HT-29 (cell line): ENCODE data around the gene PARP6. TPM values are rescaled to one million over a fixed set of nuclear protein-coding genes. Genes with fewer than 3 reads are reported as not detected.
"Not testable (repeated sequence)": the region's sequence is repeated elsewhere in the genome, so short reads cannot be mapped to it uniquely, and the experiment has no call there.

Source experiments
- DNase-seq: peaks from one replicate; pipeline ENCODE4 v3.0.0-alpha.2; 2015; ENCODE audit warnings: low spot score
- total RNA-seq: library from RNA; depleted of rRNA; stranded (reverse); fragments of >200 nt; shearing (Covaris generic); gene quantifications from 2 replicates; pipeline ENCODE4 v1.2.3, GENCODE V29; 2014

PARP6 gene
- total RNA-seq, 1 experiment from 2014 or later: 49.9 TPM

DNA sequence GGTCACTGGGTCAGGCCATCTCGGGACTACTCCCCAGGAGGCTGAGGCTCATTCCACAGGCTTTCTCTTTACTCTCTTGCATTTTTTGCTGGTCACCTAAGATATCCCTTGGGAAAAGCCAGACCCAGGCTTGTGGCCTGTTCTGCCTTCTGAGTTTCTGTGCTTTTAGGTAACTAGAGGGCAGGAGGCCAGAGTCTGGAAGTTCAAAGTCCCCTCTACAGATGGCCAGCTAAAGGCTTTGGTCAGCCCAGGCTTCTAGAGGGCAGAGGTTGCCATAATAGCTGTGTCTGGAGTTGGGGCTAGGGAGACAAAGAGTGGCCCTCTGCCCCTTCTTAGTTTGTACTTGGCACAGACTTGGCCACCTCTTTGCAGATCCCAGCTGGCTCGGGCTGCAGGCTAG, 8.4 kb upstream of the PARP6 start:
- no peak for DNase-seq

DNA sequence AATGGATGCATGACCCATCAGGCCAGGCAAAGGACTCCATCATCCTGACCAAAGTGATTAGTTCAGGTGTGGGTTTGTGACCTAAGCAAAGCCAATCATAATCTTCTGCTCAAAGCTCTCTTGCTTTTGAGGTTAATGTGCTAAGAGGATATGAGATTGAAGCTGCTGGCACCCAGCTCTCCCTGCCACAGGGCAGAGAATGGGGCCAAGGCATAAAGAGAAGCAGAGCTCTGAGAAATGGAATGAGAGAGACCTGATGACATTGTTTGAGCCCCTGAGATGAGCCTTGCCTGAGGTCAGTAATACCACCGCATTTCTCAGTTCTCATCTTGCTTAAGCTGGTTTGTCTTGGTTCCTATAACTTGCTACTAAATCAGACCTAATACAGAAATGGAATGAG, 6.4 kb upstream of the PARP6 start:
- DNase-seq: no peak

DNA sequence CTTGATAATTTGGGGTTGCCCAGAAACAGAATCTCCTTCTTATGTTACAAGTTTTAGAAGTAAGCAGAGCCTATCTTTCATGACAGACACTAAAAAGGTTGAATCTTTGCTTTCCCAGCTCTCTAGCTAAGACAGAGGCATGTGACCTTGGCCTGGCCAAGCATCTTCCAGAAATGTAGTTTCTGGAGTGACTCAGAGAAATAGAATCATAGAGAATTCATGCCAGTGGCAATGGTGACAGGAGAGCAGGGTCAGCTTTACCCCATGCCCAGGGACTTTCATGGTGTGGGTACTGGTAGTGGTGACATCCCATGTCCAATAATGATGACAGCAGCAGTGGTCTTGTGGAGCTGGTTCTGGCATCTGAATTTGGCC, 4.0 kb upstream of the PARP6 start:
- DNase-seq: no peak

DNA sequence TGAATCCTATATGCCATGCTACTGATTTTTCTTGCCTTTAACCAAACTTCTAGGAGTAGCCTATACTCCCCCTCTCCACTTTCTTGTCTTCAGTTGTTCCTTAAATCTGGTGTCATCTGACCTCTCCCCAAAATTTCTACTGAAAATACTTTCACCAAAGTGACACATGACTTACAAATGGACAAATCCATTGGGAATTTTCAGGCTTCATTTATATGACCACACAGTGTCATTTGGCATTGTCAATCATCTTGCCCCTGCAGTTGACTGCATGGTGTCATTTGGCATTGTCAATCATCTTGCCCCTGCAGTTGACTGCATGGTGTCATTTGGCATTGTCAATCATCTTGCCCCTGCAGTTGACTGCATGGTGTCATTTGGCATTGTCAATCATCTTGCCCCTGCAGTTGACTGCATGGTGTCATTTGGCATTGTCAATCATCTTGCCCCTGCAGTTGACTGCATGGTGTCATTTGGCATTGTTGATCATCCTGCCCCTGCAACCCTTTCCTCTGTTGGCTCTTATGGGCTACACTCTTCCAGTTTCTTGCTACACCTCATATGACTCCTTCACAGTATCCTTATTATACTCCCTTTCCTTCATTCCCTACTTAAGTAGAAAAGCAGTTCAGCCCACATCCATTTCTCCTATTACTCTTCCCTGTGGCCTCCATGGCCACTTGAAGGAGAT, 3.4 kb upstream of the PARP6 start:
- DNase-seq: not testable (repeated sequence)

DNA sequence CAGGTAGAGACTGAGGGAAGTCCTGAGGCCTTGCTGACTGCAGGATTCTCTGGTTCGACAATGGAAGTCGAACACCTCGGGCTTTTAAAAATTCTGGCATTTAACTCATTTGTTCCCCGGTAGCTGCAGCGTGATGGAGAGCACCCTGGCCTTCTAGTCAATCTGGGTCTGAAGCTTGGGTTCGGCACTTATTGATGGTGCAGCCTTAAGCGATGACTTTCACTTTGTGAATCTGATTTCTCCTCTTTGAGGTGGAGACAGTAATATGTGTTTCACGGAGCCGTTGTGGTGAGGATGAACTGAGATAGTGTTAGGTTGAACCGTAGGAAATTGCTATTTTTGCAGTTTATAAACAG, 621 bp upstream of the PARP6 start:
- DNase-seq: no peak

DNA sequence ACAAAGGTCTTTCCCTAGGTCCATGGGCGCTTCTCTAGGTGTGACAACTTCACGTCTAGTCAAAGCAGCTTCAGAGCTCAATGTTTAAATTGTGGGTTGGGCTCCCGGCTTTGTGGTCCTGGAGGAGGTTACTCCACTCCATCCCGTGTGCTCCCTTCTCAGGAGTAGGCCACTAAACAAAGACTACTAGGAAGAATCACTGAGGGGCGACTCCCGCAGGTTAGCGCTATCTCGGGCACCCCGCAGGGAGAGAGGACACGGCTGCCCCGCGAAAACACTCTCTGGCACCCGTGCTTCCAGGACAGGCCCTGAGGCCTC, 500 bp downstream of the PARP6 start:
- DNase-seq: peak; percentile 40

DNA sequence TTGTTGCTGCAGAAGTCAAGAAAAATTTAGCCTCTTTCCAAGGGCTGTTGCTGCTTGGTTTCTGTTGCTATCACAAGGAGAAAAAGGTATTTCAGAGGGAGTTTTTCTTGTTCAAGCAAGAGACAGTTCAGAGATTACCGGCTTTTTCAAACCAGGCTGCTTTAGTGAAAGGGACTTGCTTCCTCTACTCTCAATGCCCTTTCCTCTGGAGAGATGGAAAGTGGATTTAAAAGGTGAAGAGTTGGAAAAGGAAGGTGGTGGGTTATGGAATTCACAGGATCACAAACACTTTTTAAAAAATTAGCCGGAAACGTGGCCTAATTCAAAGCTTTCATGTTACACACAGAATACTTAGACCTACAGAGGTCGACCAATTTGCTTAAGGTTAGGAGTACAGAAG, 1.1 kb downstream of the PARP6 start:
- DNase-seq: no peak

DNA sequence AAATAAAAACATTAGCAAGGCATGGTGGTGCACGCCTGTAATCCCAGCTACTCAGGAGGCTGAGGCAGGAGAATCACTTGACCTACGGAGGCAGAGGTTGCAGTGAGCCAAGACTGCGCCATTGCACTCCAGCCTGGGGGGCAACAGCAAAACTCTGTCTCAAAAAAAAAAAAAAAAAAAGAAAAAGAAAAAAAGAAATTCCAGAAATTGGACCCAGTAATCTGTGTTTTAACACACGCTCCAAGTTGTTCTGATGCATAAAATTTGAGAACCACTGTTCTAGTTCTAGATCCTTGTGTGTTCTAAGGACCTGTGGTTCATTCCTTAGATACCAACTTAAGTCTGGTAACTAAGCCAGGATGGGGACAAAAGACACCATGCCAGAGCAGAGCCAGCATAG, 2.6 kb downstream of the PARP6 start:
- no peak for DNase-seq

DNA sequence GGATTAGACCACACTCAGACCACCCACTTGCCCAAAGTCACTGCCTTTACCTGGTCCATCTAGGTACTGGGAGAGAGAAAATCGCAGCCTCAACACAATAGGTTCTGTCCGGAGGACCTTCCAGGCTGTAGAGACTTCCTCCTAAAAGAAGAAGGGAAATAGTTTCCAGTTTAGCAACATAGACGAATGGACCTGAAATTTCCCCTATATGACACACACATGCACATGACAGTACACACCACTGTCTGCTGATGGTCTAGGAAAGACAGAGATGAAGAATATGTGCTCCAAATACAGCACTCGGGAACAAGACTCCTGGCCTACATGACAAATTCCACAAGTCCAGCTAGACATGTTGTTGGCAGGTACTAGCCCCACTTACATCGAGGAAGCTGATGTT, 7.3 kb downstream of the PARP6 start:
- no peak for DNase-seq

DNA sequence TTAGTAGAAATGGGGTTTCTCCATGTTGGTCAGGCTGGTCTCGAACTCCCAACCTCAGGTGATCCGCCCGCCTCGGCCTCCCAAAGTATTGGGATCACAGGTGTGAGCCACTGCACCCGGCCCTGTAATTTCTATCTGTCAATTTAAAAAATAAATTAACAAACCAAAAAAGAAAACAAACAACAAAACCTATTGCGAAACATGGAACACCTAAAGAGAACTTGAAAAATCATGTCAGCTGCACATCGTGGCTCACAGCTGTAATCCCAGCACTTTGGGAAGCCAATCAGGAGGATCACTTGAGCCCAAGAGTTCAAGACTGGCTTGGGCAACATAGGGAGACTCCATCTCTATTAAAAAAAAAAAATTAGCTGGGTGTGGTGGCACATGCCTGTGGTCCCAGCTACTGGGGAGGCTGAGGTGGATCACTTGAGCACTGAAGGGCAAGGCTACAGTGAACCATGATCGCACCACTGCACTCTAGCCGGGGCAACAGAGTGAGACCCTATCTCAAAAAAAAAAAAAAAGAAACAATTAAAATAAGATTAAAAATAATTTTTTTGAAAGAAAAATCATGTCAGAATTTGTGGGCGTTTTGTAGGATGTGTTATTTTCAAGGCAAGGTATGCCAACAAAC, 19.6 kb downstream of the PARP6 start:
- DNase-seq: no peak

DNA sequence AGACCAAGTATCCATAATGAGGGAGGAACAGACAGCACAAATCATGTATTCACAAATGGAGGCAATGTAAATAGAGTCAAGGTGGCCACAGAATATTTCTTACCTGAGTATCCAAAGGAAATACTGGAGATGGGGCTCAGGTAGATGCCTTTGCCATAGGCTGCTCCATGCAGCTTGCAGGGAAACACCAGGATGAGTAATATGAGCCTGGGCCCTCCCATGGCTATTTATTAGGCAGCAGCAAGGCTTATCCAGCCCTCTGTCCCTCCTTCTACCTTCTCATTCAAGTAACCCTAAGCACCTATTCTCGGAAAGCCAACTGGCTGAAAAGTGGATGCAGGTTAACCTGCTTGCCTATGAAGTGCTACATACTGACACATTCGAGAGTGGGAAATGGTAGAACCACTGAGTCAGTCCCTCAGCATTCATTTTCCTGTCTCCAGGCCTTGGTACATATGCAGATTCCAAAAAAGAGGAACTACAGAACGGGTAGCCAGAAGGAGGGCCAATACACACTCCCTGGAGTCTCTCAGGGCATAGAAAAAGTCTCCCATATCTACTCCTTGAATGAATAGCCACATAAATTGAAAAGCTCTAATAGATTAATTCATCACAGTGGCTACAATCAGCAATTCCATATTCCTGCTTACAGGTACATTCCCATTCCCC, 23.1 kb downstream of the PARP6 start:
- DNase-seq: no peak

DNA sequence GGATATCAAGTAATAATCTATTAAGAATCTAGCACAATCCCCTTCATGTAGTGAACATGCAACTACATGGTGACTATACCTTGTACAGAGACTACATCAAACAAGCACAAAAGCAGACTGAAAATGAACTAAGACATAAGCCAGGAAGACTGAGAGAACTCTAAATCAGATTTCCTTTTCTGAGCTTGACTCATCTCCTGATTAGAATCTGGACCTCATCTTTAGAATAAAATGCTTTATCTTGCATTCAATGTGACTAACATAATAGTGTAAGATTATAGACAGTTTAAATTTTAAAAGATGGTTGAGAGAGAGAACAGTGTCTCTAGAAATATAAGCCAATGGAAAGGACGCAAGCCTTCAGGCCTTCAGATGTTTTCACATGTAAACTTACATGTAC, 23.8 kb downstream of the PARP6 start:
- no peak for DNase-seq

DNA sequence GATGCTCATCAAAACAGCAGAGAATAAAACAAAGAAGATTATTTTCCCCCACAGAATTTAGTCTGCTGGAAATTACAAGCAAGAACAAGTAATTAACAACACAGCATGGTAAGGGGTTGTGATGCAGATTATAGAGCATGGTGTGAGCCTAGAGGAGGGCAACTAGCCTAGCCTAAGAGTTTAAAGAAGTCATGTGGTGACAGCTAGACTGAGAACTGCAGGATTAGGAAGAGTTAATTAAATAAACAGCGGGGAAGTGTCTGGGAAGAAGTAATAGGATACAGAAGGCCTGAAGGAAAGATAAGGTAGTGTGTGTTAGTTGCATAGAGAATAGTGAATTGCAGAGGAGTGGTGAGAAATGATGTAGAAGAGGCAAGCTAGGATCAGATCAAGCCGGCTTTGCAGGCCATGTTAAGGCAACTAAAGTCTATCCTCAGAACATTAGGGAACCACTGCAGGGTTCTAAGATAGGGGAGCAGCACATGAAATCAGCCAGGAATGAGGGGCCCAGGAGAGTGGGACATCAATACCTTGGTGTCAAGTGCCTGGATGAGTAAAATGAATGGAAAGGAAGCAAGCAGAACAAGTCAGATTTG, 29.5 kb downstream of the PARP6 start:
- DNase-seq: no peak

DNA sequence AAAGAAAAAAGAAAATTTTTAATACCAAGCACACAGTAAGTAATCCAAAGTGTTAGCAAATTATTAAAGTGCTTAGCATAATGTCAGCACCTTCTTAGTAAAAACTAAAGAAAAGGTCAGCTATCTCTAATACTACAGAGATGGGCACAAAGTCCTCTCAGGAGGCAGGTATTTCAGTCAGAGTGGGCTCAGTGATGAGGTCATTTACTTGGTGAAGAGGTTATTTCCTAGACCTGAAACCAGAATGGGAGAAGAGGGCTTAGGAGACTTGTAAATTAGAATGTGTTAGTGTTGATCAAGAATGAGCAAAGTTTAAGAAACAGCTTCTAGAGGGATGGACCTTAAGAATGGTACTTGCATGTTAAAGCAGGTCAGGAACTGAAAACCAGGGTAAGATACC, 32.7 kb downstream of the PARP6 start:
- DNase-seq: no peak

DNA sequence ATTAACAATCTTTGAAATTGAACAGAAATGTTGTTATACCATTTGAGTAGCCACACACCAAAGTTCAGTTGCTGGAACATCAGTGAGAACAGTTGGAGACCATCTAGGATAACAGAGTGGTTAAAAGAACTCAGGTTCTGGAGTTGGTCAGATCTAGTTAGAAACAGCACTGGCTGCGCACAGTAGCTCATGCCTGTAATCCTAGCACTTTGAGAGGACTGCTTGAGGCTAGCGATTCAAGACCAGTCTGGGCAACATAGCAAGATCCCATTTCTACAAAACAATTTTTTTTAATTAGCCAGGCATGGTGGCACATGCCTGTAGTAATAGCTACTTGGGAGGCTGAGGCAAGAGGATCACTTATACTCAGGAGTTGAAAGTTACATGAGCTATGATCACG, 33.8 kb downstream of the PARP6 start:
- no peak for DNase-seq

DNA sequence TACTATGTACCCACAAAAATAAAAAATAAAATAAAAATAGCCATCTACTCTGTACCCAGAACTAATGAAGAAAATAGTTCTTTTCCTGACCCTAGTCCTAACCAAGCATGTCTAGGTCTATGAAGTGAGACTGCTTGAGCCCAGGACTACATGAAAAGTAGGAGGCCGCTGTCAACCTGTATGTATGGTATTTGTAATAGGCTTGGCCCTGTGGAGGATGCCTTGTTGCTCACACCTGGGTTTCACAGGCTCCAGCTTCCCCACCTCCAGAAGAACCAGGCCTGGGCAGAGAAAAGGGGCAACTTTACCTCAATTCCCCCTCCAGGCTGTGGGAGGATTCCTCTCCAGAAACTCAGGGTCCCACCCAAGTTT, 34.5 kb downstream of the PARP6 start:
- DNase-seq: peak; percentile 47

DNA sequence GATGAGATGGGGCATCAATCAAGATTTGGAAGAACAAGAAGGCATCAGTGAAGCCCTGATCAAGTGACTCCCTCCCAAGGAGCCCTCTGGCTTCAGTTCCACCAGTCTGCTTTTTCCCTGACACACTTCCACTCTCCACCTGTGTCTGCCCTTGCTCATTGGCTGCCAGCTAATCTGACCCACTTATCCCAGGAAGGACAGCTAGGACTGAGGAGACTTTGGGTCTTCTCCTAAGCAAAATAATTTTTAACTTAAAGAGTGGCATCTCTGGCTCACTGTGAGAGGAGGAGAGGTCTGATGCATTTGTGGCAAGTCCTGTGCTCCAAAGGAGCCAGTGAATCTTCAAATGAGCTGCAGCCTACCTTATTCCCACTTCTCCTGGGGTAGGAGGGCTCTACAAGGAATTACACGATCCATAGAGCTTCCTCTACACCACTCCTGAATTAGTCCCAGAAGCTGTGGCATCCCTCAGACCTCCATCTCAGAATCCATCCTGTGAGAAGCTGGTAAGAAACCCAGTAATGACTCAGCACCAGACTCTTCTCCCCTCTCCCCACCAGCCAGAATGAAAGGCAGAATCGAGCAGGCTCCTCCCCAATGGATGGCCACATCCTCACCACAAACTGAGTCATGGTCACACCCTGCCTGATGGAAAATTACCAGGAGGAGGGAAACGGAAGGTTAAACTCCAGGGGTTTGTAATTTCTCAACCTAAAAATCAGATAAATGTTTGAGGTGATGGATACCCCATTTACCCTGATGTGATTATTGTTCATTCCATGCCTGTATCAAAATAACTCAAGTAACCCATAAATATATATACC, 35.1 kb downstream of the PARP6 start:
- peak; percentile 88 for DNase-seq

DNA sequence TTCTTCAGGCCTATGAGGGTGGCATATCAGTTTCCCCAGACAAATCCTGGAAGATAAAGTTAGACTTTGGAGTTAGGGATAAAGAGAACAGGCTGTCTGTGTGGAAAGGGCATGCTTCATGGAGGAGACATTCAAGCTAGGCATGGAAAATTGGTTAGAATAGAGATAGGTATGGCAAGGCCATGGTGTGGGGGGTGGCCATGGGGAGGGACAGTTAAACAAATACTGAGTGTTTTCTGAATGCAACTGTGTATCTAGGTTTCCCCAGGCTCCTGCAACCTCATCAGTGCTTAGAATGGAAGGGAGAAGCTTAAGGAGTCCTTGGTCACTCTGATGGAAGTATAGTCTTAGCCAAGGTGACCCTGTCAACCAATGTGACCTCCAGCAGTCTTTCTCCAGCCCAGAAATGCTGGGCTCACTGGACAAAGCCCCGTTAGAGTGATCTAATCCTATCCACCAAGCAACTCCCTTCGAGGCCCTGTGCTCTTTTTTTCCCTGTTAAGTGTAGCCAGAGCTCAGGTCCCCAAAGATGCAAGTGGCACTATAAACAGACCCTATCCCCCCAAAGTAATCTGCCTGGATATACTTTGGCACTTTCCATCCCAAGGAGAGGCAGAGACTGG, 35.9 kb downstream of the PARP6 start:
- DNase-seq: no peak

DNA sequence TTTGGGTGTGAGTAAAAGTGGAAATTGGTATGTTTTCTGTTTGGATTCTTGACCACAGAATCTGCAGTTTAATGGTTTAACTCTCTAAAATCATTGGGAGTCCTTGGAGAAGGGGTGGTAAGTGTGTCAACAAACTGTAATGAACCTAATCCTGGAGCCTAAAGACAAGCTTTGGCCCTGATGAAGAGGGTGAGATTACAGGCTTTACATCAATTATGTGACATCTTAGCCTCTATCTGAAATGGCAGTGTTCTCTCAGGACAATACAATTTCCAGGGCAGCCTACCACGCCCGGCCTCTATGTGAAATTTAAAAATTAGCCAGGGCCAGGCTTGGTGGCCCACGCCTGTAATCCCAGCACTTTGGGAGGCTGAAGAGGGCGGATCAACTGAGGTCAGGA, 37.1 kb downstream of the PARP6 start:
- no peak for DNase-seq

DNA sequence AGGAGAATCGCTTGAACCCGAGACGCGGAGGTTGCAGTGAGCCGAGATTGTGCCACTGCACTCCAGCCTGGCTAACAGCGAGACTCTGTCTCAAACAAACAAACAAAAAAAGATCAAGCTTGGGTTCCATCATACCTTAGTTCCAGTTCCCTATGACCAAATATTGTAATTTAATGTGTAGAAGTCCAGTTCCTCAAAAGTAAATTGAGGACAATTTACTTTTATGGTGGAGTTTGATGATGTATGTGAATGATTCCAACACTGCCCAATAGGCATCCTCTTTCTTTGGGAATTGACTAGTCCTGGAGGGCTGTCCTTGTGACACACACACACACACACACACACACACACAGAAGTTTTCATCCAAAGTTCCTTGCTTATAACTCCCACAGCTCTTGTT, 38.6 kb downstream of the PARP6 start:
- DNase-seq: no peak

DNA sequence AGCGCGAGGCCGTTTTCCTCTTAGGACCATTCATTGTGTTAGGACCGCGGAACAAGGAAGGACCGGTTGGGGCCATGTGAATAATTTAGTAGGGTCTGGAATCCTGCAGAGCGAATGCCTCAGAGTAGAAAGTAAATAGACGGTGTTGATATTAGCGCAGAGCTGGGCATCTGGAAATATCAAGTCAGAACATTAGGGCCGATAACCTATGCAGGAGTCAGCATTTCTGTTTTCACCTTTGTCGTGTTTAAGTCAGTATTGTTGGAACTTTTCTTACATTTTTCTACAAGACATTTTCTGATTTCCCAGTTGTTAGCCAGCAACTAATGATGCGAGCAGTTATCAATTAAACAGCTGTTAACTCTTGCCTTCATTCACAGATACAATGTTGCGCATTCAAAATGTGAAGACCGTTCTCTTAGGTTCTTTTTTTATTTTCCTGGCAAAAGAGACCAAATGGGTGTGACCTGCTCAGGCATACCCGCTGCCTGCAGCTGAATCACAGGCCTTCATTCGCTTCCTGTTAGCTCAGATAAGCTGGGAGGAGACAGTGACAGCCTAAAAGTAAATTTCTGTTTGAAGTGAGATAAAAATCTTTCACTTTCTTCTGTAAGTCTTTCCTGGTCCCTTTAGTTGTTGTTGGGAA, 40.4 kb downstream of the PARP6 start:
- DNase-seq: peak; percentile 83
